H9 (cell line): ENCODE measurements around the gene WRAP73. TPM values are rescaled to one million over a fixed set of nuclear protein-coding genes. Genes with fewer than 3 reads are reported as not detected.

Experiments
- DNase-seq: peaks from one replicate; pipeline ENCODE4 v3.0.0-alpha.2; 2017
- H2AFZ ChIP-seq: one replicate; pipeline ENCODE4 v1.6.1; 2013; ENCODE audit warnings: mild to moderate bottlenecking, low read length, control low read depth, moderate library complexity
- H2AK5ac ChIP-seq: 2 replicates; pipeline ENCODE4 v1.6.1; 2013; ENCODE audit warnings: low read length, control low read depth, mixed read lengths; ENCODE audit not compliant: insufficient read length
- H2BK120ac ChIP-seq: one replicate; pipeline ENCODE4 v1.6.1; 2013; ENCODE audit warnings: low read depth, mild to moderate bottlenecking, low read length, control low read depth, inconsistent platforms; ENCODE audit not compliant: poor library complexity, severe bottlenecking
- H2BK12ac ChIP-seq: 2 replicates; pipeline ENCODE4 v1.6.1; 2013; ENCODE audit warnings: low read length, control low read depth, mixed read lengths, low read depth; ENCODE audit not compliant: insufficient read length
- H2BK15ac ChIP-seq: 2 replicates; pipeline ENCODE4 v1.6.1; 2013; ENCODE audit warnings: low read depth, low read length, control low read depth
- H2BK20ac ChIP-seq: one replicate; pipeline ENCODE4 v1.6.1; 2013; ENCODE audit warnings: low read depth, mild to moderate bottlenecking, low read length, control low read depth, inconsistent platforms; ENCODE audit not compliant: poor library complexity, severe bottlenecking
- H2BK5ac ChIP-seq: 2 replicates; pipeline ENCODE4 v1.6.1; 2013; ENCODE audit warnings: low read length, control low read depth, mixed read lengths; ENCODE audit not compliant: insufficient read length
- H3K14ac ChIP-seq: 2 replicates; pipeline ENCODE4 v1.6.1; 2013; ENCODE audit warnings: low read length, control low read depth; ENCODE audit not compliant: insufficient read depth
- H3K18ac ChIP-seq: 2 replicates; pipeline ENCODE4 v1.6.1; 2013; ENCODE audit warnings: low read depth, mild to moderate bottlenecking, mixed read lengths, low read length, control low read depth; ENCODE audit not compliant: insufficient read length
- H3K23ac ChIP-seq: 2 replicates; pipeline ENCODE4 v1.6.1; 2013; ENCODE audit warnings: low read length, control low read depth, mixed read lengths, low read depth; ENCODE audit not compliant: insufficient read length
- H3K23me2 ChIP-seq: 2 replicates; pipeline ENCODE4 v1.6.1; 2013; ENCODE audit warnings: low read depth, mild to moderate bottlenecking, mixed read lengths, low read length, control low read depth; ENCODE audit not compliant: insufficient read length, poor library complexity, severe bottlenecking
- H3K27ac ChIP-seq: 2 replicates; pipeline ENCODE4 v1.5.1; 2013; ENCODE audit warnings: low read length, control low read depth, mixed read lengths, low read depth; ENCODE audit not compliant: insufficient read length
- H3K27me3 ChIP-seq: 2 replicates; pipeline ENCODE4 v1.6.1; 2013; ENCODE audit warnings: low read length, control low read depth, inconsistent platforms; ENCODE audit not compliant: insufficient read depth
- H3K4ac ChIP-seq: 2 replicates; pipeline ENCODE4 v1.6.1; 2013; ENCODE audit warnings: low read depth, mild to moderate bottlenecking, control low read depth, inconsistent platforms, low read length, moderate library complexity
- H3K4me1 ChIP-seq: 2 replicates; pipeline ENCODE4 v1.6.1; 2013; ENCODE audit warnings: low read length, control low read depth, inconsistent platforms; ENCODE audit not compliant: insufficient read depth
- H3K4me2 ChIP-seq: 2 replicates; pipeline ENCODE4 v1.6.1; 2013; ENCODE audit warnings: low read length, control low read depth, mixed read lengths; ENCODE audit not compliant: insufficient read length, insufficient read depth
- H3K56ac ChIP-seq: 2 replicates; pipeline ENCODE4 v1.6.1; 2013; ENCODE audit warnings: low read depth, mild to moderate bottlenecking, mixed read lengths, low read length, control low read depth; ENCODE audit not compliant: insufficient read length
- H3K79me1 ChIP-seq: 2 replicates; pipeline ENCODE4 v1.6.1; 2013; ENCODE audit warnings: low read depth, mild to moderate bottlenecking, moderate library complexity, low read length, control low read depth, inconsistent platforms; ENCODE audit not compliant: insufficient read depth, poor library complexity, severe bottlenecking
- H3K79me2 ChIP-seq: 2 replicates; pipeline ENCODE4 v1.6.1; 2013; ENCODE audit warnings: low read length, control low read depth, inconsistent platforms; ENCODE audit not compliant: insufficient read depth
- H3K9ac ChIP-seq: 2 replicates; pipeline ENCODE4 v1.6.1; 2013; ENCODE audit warnings: low read length, control low read depth, mixed read lengths; ENCODE audit not compliant: insufficient read length; ENCODE audit errors: extremely low read depth
- H3K9me3 ChIP-seq: one replicate; pipeline ENCODE4 v1.6.1; 2013; ENCODE audit warnings: low read depth, low read length, inconsistent platforms; ENCODE audit not compliant: control insufficient read depth
- H3T11ph ChIP-seq: one replicate; pipeline ENCODE4 v1.6.1; 2013; ENCODE audit warnings: mild to moderate bottlenecking, low read length, control low read depth, inconsistent platforms
- H4K20me1 ChIP-seq: one replicate; pipeline ENCODE4 v1.6.1; 2013; ENCODE audit not compliant: control insufficient read depth, insufficient read length, insufficient read depth
- H4K5ac ChIP-seq: 2 replicates; pipeline ENCODE4 v1.6.1; 2013; ENCODE audit warnings: low read depth, mild to moderate bottlenecking, mixed read lengths, low read length, control low read depth; ENCODE audit not compliant: insufficient read length
- H4K8ac ChIP-seq: replicated peaks from 2 replicates; pipeline ENCODE4 v1.6.1; 2013; ENCODE audit warnings: low read length, control low read depth, mixed read lengths, low read depth; ENCODE audit not compliant: insufficient read length
- H4K91ac ChIP-seq: 2 replicates; pipeline ENCODE4 v1.6.1; 2013; ENCODE audit warnings: low read depth, mild to moderate bottlenecking, moderate library complexity, mixed read lengths, low read length, control low read depth; ENCODE audit not compliant: insufficient read length
- H3K27ac Mint-ChIP-seq, 3 experiments: 2 replicates in 2 of 3; 3 replicates in 1 of 3; pipeline ENCODE4 v1.8.0; 2020 to 2021; ENCODE audit warnings: mixed read lengths in 3 of 3, mild to moderate bottlenecking in 1 of 3, moderate library complexity in 1 of 3
- H3K27me3 Mint-ChIP-seq: 2 replicates; pipeline ENCODE4 v1.8.0; 2021; ENCODE audit warnings: low read depth, mild to moderate bottlenecking, moderate library complexity, mixed read lengths
- H3K36me3 Mint-ChIP-seq, 3 experiments: 2 replicates in 2 of 3; 3 replicates in 1 of 3; pipeline ENCODE4 v1.8.0; 2020 to 2021; ENCODE audit warnings: low read depth in 3 of 3, mixed read lengths in 3 of 3; ENCODE audit not compliant: insufficient read depth in 1 of 3
- H3K4me1 Mint-ChIP-seq, 2 experiments: 2 replicates each; pipeline ENCODE4 v1.8.0; 2020; ENCODE audit warnings: mixed read lengths in 2 of 2
- H3K4me3 Mint-ChIP-seq, 2 experiments: 2 replicates in 1 of 2; 3 replicates in 1 of 2; pipeline ENCODE4 v1.8.0; 2020 to 2021; ENCODE audit warnings: mild to moderate bottlenecking in 2 of 2, mixed read lengths in 2 of 2, moderate library complexity in 1 of 2
- H3K9me3 Mint-ChIP-seq, 2 experiments: 2 replicates in 1 of 2; 3 replicates in 1 of 2; pipeline ENCODE4 v1.8.0; 2020; ENCODE audit warnings: mild to moderate bottlenecking in 2 of 2, mixed read lengths in 2 of 2, moderate library complexity in 1 of 2
- WGBS: extraction: QIAGEN DNeasy Blood & Tissue Kit; methylation state at CpG from one replicate; pipeline ENCODE4 v1.1.7; 2013; ENCODE audit warnings: missing lambda C conversion rate, low lambda C conversion rate, mixed read lengths; ENCODE audit not compliant: insufficient read length; ENCODE audit errors: extremely low coverage; 5-methylcytosine and 5-hydroxymethylcytosine counted together
- total RNA-seq: library from RNA; stranded (reverse); gene quantifications from 2 replicates; pipeline ENCODE4 v1.2.1, GENCODE V29; 2021
- TF ChIP-seq, protein P1 (sequence below): fragments of 200-600 bp; sonication (generic); conservative IDR thresholded peaks from 3 replicates; pipeline ENCODE4 v1.8.0; 2021; ENCODE audit warnings: antibody characterized with exemption, mild to moderate bottlenecking

WRAP73 gene
- total RNA-seq, 1 experiment from 2014 or later: 28.4 TPM

DNA sequence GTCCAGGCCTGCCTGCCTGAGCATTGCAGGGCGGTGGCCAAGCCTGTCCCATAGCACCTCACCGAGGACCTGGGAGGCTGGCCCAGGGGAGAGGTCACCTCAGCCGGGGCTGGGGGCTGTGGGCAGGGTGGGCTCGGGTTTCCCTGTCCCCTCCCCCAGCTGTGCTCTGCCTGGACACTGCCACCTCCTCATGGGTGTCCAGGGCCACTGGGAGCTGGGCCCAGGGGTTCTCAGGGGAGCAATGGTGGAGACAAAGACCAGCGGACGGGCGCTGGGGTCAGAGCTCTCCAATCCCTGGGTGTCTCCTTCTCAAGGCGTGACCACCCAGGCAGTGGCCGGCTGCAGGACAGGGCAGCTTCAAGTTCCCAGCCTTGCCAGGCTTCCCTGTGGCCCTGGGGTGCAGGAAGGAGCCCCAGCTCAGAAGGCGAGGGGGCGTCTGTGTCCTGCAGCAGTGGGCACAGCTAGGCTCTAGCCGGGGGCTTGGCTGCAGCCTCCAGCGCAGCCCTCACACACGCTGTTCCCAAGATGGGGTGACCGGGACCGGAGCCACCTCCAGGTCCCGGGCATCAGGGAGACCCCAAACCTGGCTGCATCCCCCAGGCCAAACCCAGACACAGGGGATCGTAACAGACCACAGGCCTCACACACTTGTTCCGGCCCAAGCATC lies 31.5 kb upstream of the WRAP73 start:
- no peak overlapping the region for H3K9ac ChIP-seq
- no peak overlapping the region for H3T11ph ChIP-seq
- no peak overlapping the region for H3K14ac ChIP-seq
- no peak overlapping the region for H3K4me2 ChIP-seq
- H2BK20ac ChIP-seq: no peak overlapping the region
- H3K27me3 ChIP-seq: peaks cover 4% of the 10 kb centered on the region; the same call in 1 of the 2 replicates
- no peak overlapping the region for H4K91ac ChIP-seq
- Mint-ChIP-seq H3K27ac (no peak overlapping the region; a peak in 1 of 7 replicates), H3K27me3 (peaks cover 28% of the 10 kb centered on the region), H3K36me3 (peaks cover 0 to 17% (median 6%) of the 10 kb centered on the region in 3 experiments; a peak in 4 of 7 replicates), H3K4me1 (peaks cover 10 to 28% of the 10 kb centered on the region in 2 experiments), H3K9me3 (peaks cover 0 to 4% of the 10 kb centered on the region in 2 experiments; a peak in 2 of 5 replicates), H3K4me3 (no peak overlapping the region)
- H3K23me2 ChIP-seq: no peaks in the 10 kb centered on the region
- no peak overlapping the region for H2AK5ac ChIP-seq
- no CpG with 5 or more reads among the region's 19 CpGs for WGBS
- H2BK15ac ChIP-seq: no peak overlapping the region
- H3K4me1 ChIP-seq: no peaks in the 10 kb centered on the region
- H4K20me1 ChIP-seq: no peaks in the 10 kb centered on the region
- H3K4ac ChIP-seq: no peak overlapping the region
- no peak for DNase-seq
- no peaks in the 10 kb centered on the region for H3K79me1 ChIP-seq
- H3K9me3 ChIP-seq: no peaks in the 10 kb centered on the region
- no peaks in the 10 kb centered on the region for H3K79me2 ChIP-seq
- TF ChIP-seq, protein P1, sequence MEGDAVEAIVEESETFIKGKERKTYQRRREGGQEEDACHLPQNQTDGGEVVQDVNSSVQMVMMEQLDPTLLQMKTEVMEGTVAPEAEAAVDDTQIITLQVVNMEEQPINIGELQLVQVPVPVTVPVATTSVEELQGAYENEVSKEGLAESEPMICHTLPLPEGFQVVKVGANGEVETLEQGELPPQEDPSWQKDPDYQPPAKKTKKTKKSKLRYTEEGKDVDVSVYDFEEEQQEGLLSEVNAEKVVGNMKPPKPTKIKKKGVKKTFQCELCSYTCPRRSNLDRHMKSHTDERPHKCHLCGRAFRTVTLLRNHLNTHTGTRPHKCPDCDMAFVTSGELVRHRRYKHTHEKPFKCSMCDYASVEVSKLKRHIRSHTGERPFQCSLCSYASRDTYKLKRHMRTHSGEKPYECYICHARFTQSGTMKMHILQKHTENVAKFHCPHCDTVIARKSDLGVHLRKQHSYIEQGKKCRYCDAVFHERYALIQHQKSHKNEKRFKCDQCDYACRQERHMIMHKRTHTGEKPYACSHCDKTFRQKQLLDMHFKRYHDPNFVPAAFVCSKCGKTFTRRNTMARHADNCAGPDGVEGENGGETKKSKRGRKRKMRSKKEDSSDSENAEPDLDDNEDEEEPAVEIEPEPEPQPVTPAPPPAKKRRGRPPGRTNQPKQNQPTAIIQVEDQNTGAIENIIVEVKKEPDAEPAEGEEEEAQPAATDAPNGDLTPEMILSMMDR: no peak
- H2BK5ac ChIP-seq: no peak overlapping the region
- no peak overlapping the region for H2BK12ac ChIP-seq
- no peak overlapping the region for H3K23ac ChIP-seq
- H3K27ac ChIP-seq: no peak overlapping the region
- no peak overlapping the region for H2BK120ac ChIP-seq
- no peak overlapping the region for H3K18ac ChIP-seq
- no peak overlapping the region for H2AFZ ChIP-seq
- no peak overlapping the region for H4K8ac ChIP-seq
- H3K56ac ChIP-seq: no peak overlapping the region
- H4K5ac ChIP-seq: no peak overlapping the region
